ENCODE measurements around the gene SPPL2C. TPM values are rescaled to one million over a fixed set of nuclear protein-coding genes. Genes with fewer than 3 reads are reported as not detected.

Gene SPPL2C
- total and polyA plus RNA-seq, 2 of the 8 experiments (the other 6 are each of a cell fraction or from before 2014, with no cell fraction given) = not detected

GRCh38 chr17:45894022-45894784, 49.5 kb downstream of the SPPL2C start, which contains the start of gene MAPT:
Gene MAPT, plus strand, starts transcription at chr17:45894554. Its CDS starts 67,784 bp downstream, at chr17:45962338.
- no peak within 1 kb of the TSS for H2BK20ac ChIP-seq (ENCODE audit: low read length)
- WGBS, 2 experiments (ENCODE audit: extremely low coverage in 1 of 2, insufficient coverage in 1 of 2, insufficient read length in 1 of 2, insufficient replicate concordance in 2 of 2, low coverage in 1 of 2, low lambda C conversion rate in 2 of 2, missing lambda C conversion rate in 1 of 2) = 4% methylated on average over 37 of the region's 97 CpGs; no CpG with 5 or more reads in 1 of the 2 experiments
- H2AFZ ChIP-seq (ENCODE audit: low read length) = peak within 1 kb of the TSS; percentile 43
- H4K91ac ChIP-seq (replicated peaks; ENCODE audit: insufficient read length, low read length) = peak within 1 kb of the TSS; percentile 45
- H3K23ac ChIP-seq (ENCODE audit: insufficient read length) = no peak within 1 kb of the TSS
- H3K79me1 ChIP-seq (ENCODE audit: low read depth, low read length) = no peaks in the 10 kb centered on the region
- peak within 1 kb of the TSS in 3 of 4 experiments; percentile 20 to 38 (median 36); a peak in 5 of 7 replicates for H3K9ac ChIP-seq (replicated peaks in 1 of 4; ENCODE audit: extremely low read depth in 1 of 4, low read depth in 3 of 4, low read length in 3 of 4)
- no peak within 1 kb of the TSS for H3K4ac ChIP-seq (replicated peaks; ENCODE audit: insufficient read length, low read depth, low read length)
- no peak within 1 kb of the TSS for H2BK15ac ChIP-seq (ENCODE audit: low read length)
- H3K9me3 ChIP-seq (ENCODE audit: insufficient read depth in 2 of 2, low read depth in 1 of 2, low read length in 1 of 2) = no peaks in the 10 kb centered on the region
- H3K4me3 ChIP-seq (ENCODE audit: extremely low read depth in 1 of 4, insufficient read depth in 2 of 4, low read depth in 3 of 4, low read length in 4 of 4) = peak within 1 kb of the TSS; percentile 41 to 74 (median 67)
- H2AK5ac ChIP-seq (ENCODE audit: low read depth, low read length) = no peak within 1 kb of the TSS
- H3K36me3 ChIP-seq (ENCODE audit: control insufficient read depth in 2 of 4, insufficient read depth in 4 of 4, low read length in 3 of 4) = no peaks in the 10 kb centered on the region
- POLR2A ChIA-PET (ENCODE audit: partially characterized antibody) = interaction anchor here (1.1 to 1.6 kb wide), 5 partner anchors 9 to 379 kb away, joined by 3 to 8 read pairs (median 6); no protein-coding TSS in a partner anchor
- DNase-seq (ENCODE audit: low read depth in 1 of 2, low spot score in 2 of 2) (peak; percentile 84 to 96), FAIRE-seq (no peak)
- peak within 1 kb of the TSS; percentile 83 to 96 for H3K4me2 ChIP-seq (ENCODE audit: insufficient read depth in 1 of 2, low read depth in 2 of 2, low read length in 2 of 2)
- H2BK120ac ChIP-seq (replicated peaks; ENCODE audit: low read depth, low read length) = no peak within 1 kb of the TSS
- no peak within 1 kb of the TSS for H3K56ac ChIP-seq (replicated peaks; ENCODE audit: insufficient read length, low read depth, low read length)
- H3K14ac ChIP-seq (ENCODE audit: insufficient read length) = no peak within 1 kb of the TSS
- peak within 1 kb of the TSS; percentile 79 for H4K8ac ChIP-seq (ENCODE audit: extremely low read depth, insufficient read depth, low read length)
- CTCF ChIA-PET (ENCODE audit: partially characterized antibody) = interaction anchor here (0.5 to 2.4 kb wide), 16 partner anchors 9 to 254 kb away, joined by 3 to 11 read pairs (median 4); partner anchors contain the start of gene CRHR1
- no peak within 1 kb of the TSS; the same call in 1 of the 2 replicates for H2BK5ac ChIP-seq (ENCODE audit: low read depth, low read length)
- peaks cover 0 to 20% (median 9%) of the 10 kb centered on the region in 4 experiments; a peak in 6 of 7 replicates for H3K4me1 ChIP-seq (replicated peaks in 1 of 4; ENCODE audit: control insufficient read depth in 3 of 4, insufficient read depth in 4 of 4, low read length in 3 of 4)
- no peak within 1 kb of the TSS for H3K27ac ChIP-seq (ENCODE audit: low read depth, low read length)
- H4K20me1 ChIP-seq (replicated peaks in 1 of 2; ENCODE audit: control insufficient read depth in 1 of 2, insufficient read depth in 2 of 2, low read length in 2 of 2) = peaks cover 0 to 1% of the 10 kb centered on the region in 2 experiments
- H3K23me2 ChIP-seq (ENCODE audit: low read depth, low read length) = peaks cover 22% of the 10 kb centered on the region; the same call in 1 of the 2 replicates
- H3K79me2 ChIP-seq (ENCODE audit: control insufficient read depth in 1 of 2, insufficient read depth in 2 of 2, low read length in 2 of 2) = no peaks in the 10 kb centered on the region
- peak within 1 kb of the TSS; percentile 87 for H3K18ac ChIP-seq (ENCODE audit: extremely low read depth, low read length)
- no peak within 1 kb of the TSS for H4K5ac ChIP-seq (ENCODE audit: insufficient read length, low read depth, low read length)
- H3K27me3 ChIP-seq (replicated peaks in 1 of 4; ENCODE audit: control insufficient read depth in 3 of 4, extremely low read depth in 1 of 4, insufficient read depth in 3 of 4, low read length in 3 of 4) = peaks cover 39 to 60% (median 57%) of the 10 kb centered on the region in 4 experiments
- 0 out of 2 replicates have a peak within 1 kb of the TSS, but pooled peaks have one; percentile 39 for H2BK12ac ChIP-seq (ENCODE audit: low read depth, low read length)
- TF ChIP-seq POLR2AphosphoS5 (IDR thresholded peaks at IDR 0.05; ENCODE audit: low read depth, low read length) = peak; percentile 61

All from H1 (cell line).